SK-N-MC (cell line): ENCODE data around the gene RNASEL.

Source experiments
- EZH2 ChIP-seq: fragments of 200-600 bp; sonication (generic); IDR thresholded peaks from one replicate; pipeline ENCODE4 v1.6.1; 2017; ENCODE audit warnings: antibody characterized with exemption
- POLR2AphosphoS5 ChIP-seq: IDR thresholded peaks from 2 replicates; pipeline ENCODE4 v1.6.1; 2012; ENCODE audit warnings: mild to moderate bottlenecking, low read depth, low read length, borderline replicate concordance

- TF ChIP-seq POLR2AphosphoS5 (no peak), EZH2 (no peak)
Observed at GRCh38 chr1:182634306-182635072, 45.4 kb upstream of the RNASEL start.
